GM21423 (cell line): ENCODE results near the gene CASP8AP2.
A peak's percentile ranks its signal among the peaks of the same experiment; 100 is the strongest.
"Not testable (repeated sequence)": the region's sequence is repeated elsewhere in the genome, so short reads cannot be mapped to it uniquely, and the experiment has no call there.

Experiments used
- ATAC-seq: cut with Tn5 transposase; IDR thresholded peaks from one replicate; pipeline ENCODE4 v1.9.1; 2021; ENCODE audit warnings: mild to moderate bottlenecking, moderate library complexity; ENCODE audit not compliant: unreplicated experiment

Gene CASP8AP2

GRCh38 chr6:89819336-89820130 is 10.1 kb upstream of the CASP8AP2 start, which contains the start of gene MDN1:
Gene MDN1, minus strand, starts transcription at chr6:89819794. Its CDS starts 187 bp downstream, at chr6:89819607.
- peak; percentile 93 for ATAC-seq

- ATAC-seq = no peak
These were observed 3.6 kb upstream of the CASP8AP2 start for GRCh38 chr6:89826029-89826528.

GRCh38 chr6:89828475-89828987 is 1.1 kb upstream of the CASP8AP2 start:
- ATAC-seq = not testable (repeated sequence)

- peak; percentile 41 for ATAC-seq
These were observed 650 bp upstream of the CASP8AP2 start for GRCh38 chr6:89828988-89829471.

GRCh38 chr6:89830170-89830809 is 610 bp downstream of the CASP8AP2 start:
- ATAC-seq = no peak

- peak; percentile 94 for ATAC-seq
These were observed 5.5 kb downstream of the CASP8AP2 start for GRCh38 chr6:89834884-89835792.

GRCh38 chr6:89836639-89837222 is 7.1 kb downstream of the CASP8AP2 start:
- no peak for ATAC-seq

- ATAC-seq = no peak
These were observed 10.9 kb downstream of the CASP8AP2 start for GRCh38 chr6:89840538-89840937.

- no peak for ATAC-seq
These were observed 12.5 kb downstream of the CASP8AP2 start for GRCh38 chr6:89842228-89842627.

- ATAC-seq = no peak
These were observed 13.4 kb downstream of the CASP8AP2 start for GRCh38 chr6:89843070-89843469.

- ATAC-seq = not testable (repeated sequence)
These were observed 17.8 kb downstream of the CASP8AP2 start for GRCh38 chr6:89847513-89847912.

GRCh38 chr6:89853068-89853467 is 23.4 kb downstream of the CASP8AP2 start:
- no peak for ATAC-seq

GRCh38 chr6:89858041-89858440 is 28.4 kb downstream of the CASP8AP2 start:
- no peak for ATAC-seq

GRCh38 chr6:89859744-89860143 is 30.1 kb downstream of the CASP8AP2 start:
- peak; percentile 60 for ATAC-seq

- peak; percentile 77 for ATAC-seq
These were observed 32.6 kb downstream of the CASP8AP2 start for GRCh38 chr6:89862273-89862672.

- peak; percentile 6 for ATAC-seq
These were observed 33.0 kb downstream of the CASP8AP2 start for GRCh38 chr6:89862698-89863097.

GRCh38 chr6:89866024-89866678 is 36.5 kb downstream of the CASP8AP2 start:
- ATAC-seq = no peak

GRCh38 chr6:89873721-89874120 is 44.0 kb downstream of the CASP8AP2 start:
- no peak for ATAC-seq

- no peak for ATAC-seq
These were observed 44.8 kb downstream of the CASP8AP2 start for GRCh38 chr6:89874438-89874837.
